Measurements from ENCODE around the gene HNRNPDL. TPM values are rescaled to one million over a fixed set of nuclear protein-coding genes. Genes with fewer than 3 reads are reported as not detected.

Gene HNRNPDL
- total RNA-seq, 1 donor, result 143 TPM

GRCh38 chr4:82461710-82462109, 31.4 kb upstream of the HNRNPDL start:
- Histone ChIP-seq H3K4me2 (ENCODE audit: insufficient read depth, low read length) (no peak overlapping the region), H3K9me3 (ENCODE audit: low read depth, low read length) (no peaks in the 10 kb centered on the region), H3K4me1 (ENCODE audit: insufficient read depth, low read length) (peaks cover 4% of the 10 kb centered on the region), H3K27me3 (ENCODE audit: insufficient read depth, low read length) (no peaks in the 10 kb centered on the region), H2AFZ (ENCODE audit: low read length) (no peak overlapping the region), H3K4me3 (ENCODE audit: insufficient read depth, low read length) (no peak overlapping the region), H4K20me1 (ENCODE audit: insufficient read depth, low read length) (no peaks in the 10 kb centered on the region), H3K36me3 (ENCODE audit: insufficient read depth, low read length) (peaks cover 20% of the 10 kb centered on the region), H3K79me2 (ENCODE audit: insufficient read depth, low read length) (no peaks in the 10 kb centered on the region), H3K27ac (ENCODE audit: low read depth, low read length) (no peak overlapping the region)
- TF ChIP-seq, protein P1, sequence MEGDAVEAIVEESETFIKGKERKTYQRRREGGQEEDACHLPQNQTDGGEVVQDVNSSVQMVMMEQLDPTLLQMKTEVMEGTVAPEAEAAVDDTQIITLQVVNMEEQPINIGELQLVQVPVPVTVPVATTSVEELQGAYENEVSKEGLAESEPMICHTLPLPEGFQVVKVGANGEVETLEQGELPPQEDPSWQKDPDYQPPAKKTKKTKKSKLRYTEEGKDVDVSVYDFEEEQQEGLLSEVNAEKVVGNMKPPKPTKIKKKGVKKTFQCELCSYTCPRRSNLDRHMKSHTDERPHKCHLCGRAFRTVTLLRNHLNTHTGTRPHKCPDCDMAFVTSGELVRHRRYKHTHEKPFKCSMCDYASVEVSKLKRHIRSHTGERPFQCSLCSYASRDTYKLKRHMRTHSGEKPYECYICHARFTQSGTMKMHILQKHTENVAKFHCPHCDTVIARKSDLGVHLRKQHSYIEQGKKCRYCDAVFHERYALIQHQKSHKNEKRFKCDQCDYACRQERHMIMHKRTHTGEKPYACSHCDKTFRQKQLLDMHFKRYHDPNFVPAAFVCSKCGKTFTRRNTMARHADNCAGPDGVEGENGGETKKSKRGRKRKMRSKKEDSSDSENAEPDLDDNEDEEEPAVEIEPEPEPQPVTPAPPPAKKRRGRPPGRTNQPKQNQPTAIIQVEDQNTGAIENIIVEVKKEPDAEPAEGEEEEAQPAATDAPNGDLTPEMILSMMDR (IDR thresholded peaks at IDR 0.05; ENCODE audit: extremely low read depth, low read depth, low read length), result no peak
- no peak for DNase-seq (ENCODE audit: insufficient read length, low spot score, missing footprints)

DNA sequence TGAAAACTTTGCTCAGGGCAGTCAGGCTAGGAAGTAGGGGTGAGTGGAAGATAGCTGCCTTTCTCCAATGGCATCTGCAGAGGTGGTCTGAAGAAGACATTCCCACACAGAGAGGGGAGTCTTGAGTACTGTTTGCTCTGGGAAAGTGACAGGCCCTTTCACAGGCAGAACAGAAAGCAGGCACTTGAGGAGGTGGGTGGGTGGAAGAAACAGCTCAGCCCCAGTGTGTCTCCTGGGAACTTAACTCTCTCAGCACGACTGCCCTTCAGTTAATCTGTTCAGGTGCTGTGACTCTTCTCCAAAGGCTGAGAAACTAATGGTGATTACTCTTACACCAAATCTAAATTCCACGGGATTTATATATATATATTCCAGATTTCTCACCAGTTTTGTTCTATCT, 28.5 kb upstream of the HNRNPDL start:
- Histone ChIP-seq H3K4me3 (ENCODE audit: insufficient read depth, low read length) (no peak overlapping the region), H3K4me1 (ENCODE audit: insufficient read depth, low read length) (peaks cover 4% of the 10 kb centered on the region), H3K36me3 (ENCODE audit: insufficient read depth, low read length) (peaks cover 32% of the 10 kb centered on the region), H3K27ac (ENCODE audit: low read depth, low read length) (no peak overlapping the region), H3K4me2 (ENCODE audit: insufficient read depth, low read length) (no peak overlapping the region), H3K9me3 (ENCODE audit: low read depth, low read length) (no peaks in the 10 kb centered on the region), H3K79me2 (ENCODE audit: insufficient read depth, low read length) (peaks cover 4% of the 10 kb centered on the region), H4K20me1 (ENCODE audit: insufficient read depth, low read length) (no peaks in the 10 kb centered on the region), H3K27me3 (ENCODE audit: insufficient read depth, low read length) (no peaks in the 10 kb centered on the region), H2AFZ (ENCODE audit: low read length) (no peak overlapping the region)
- no peak for DNase-seq (ENCODE audit: insufficient read length, low spot score, missing footprints)
- TF ChIP-seq, protein P1 (IDR thresholded peaks at IDR 0.05; ENCODE audit: extremely low read depth, low read depth, low read length), result no peak

- no peaks in the 10 kb centered on the region for H3K9me3 ChIP-seq (ENCODE audit: low read depth, low read length)
- H3K36me3 ChIP-seq (ENCODE audit: insufficient read depth, low read length), result peaks cover 29% of the 10 kb centered on the region
- H3K27ac ChIP-seq (ENCODE audit: low read depth, low read length), result no peak overlapping the region
- no peak overlapping the region for H3K4me2 ChIP-seq (ENCODE audit: insufficient read depth, low read length)
- no peak overlapping the region for H2AFZ ChIP-seq (ENCODE audit: low read length)
- peaks cover 10% of the 10 kb centered on the region for H3K79me2 ChIP-seq (ENCODE audit: insufficient read depth, low read length)
- H3K27me3 ChIP-seq (ENCODE audit: insufficient read depth, low read length), result no peaks in the 10 kb centered on the region
- no peak overlapping the region for H3K4me3 ChIP-seq (ENCODE audit: insufficient read depth, low read length)
- no peaks in the 10 kb centered on the region for H4K20me1 ChIP-seq (ENCODE audit: insufficient read depth, low read length)
- DNase-seq (ENCODE audit: insufficient read length, low spot score, missing footprints), result no peak
- TF ChIP-seq, protein P1 (IDR thresholded peaks at IDR 0.05; ENCODE audit: extremely low read depth, low read depth, low read length), result no peak
- H3K4me1 ChIP-seq (ENCODE audit: insufficient read depth, low read length), result no peaks in the 10 kb centered on the region
Measured at GRCh38 chr4:82457266-82457665, 27.0 kb upstream of the HNRNPDL start.

GRCh38 chr4:82452026-82452425, 21.8 kb upstream of the HNRNPDL start:
- H4K20me1 ChIP-seq (ENCODE audit: insufficient read depth, low read length), result no peaks in the 10 kb centered on the region
- no peak overlapping the region for H3K4me2 ChIP-seq (ENCODE audit: insufficient read depth, low read length)
- H2AFZ ChIP-seq (ENCODE audit: low read length), result no peak overlapping the region
- H3K36me3 ChIP-seq (ENCODE audit: insufficient read depth, low read length), result peaks cover 36% of the 10 kb centered on the region
- H3K27me3 ChIP-seq (ENCODE audit: insufficient read depth, low read length), result no peaks in the 10 kb centered on the region
- TF ChIP-seq, protein P1 (IDR thresholded peaks at IDR 0.05; ENCODE audit: extremely low read depth, low read depth, low read length), result no peak
- DNase-seq (ENCODE audit: insufficient read length, low spot score, missing footprints), result no peak
- H3K79me2 ChIP-seq (ENCODE audit: insufficient read depth, low read length), result peaks cover 27% of the 10 kb centered on the region
- no peaks in the 10 kb centered on the region for H3K9me3 ChIP-seq (ENCODE audit: low read depth, low read length)
- no peak overlapping the region for H3K4me3 ChIP-seq (ENCODE audit: insufficient read depth, low read length)
- no peaks in the 10 kb centered on the region for H3K4me1 ChIP-seq (ENCODE audit: insufficient read depth, low read length)
- H3K27ac ChIP-seq (ENCODE audit: low read depth, low read length), result no peak overlapping the region
